K562 (cell line): ENCODE measurements around the gene FRMD5. TPM values are rescaled to one million over a fixed set of nuclear protein-coding genes. Genes with fewer than 3 reads are reported as not detected.
A peak's percentile ranks its signal among the peaks of the same experiment; 100 is the strongest.

ENCODE experiments used
- ARNT ChIP-seq, 2 experiments: fragments of 450-650 bp; IDR thresholded peaks; 2 replicates each; pipeline ENCODE4 v1.6.1; 2016; ENCODE audit warnings: mild to moderate bottlenecking in 1 of 2
- BCLAF1 ChIP-seq, 2 experiments: fragments of 450-650 bp in 1 of 2; IDR thresholded peaks; 2 replicates each; pipeline ENCODE4 v1.6.1; 2011 to 2017; ENCODE audit warnings: low read depth in 2 of 2, antibody characterized with exemption in 1 of 2, borderline replicate concordance in 1 of 2, low read length in 1 of 2, mild to moderate bottlenecking in 1 of 2, mixed read lengths in 1 of 2; ENCODE audit not compliant: control insufficient read depth in 1 of 2
- BMI1 ChIP-seq: fragments of 150-350 bp; IDR thresholded peaks from 2 replicates; pipeline ENCODE4 v1.6.1; 2014; ENCODE audit warnings: low read length
- CBX5 ChIP-seq: IDR thresholded peaks from 2 replicates; pipeline ENCODE4 v1.6.1; 2014; ENCODE audit warnings: low read depth, borderline replicate concordance
- EP400 ChIP-seq: fragments of 450-650 bp; IDR thresholded peaks from 2 replicates; pipeline ENCODE4 v1.6.1; 2017; ENCODE audit warnings: antibody characterized with exemption, mild to moderate bottlenecking, moderate library complexity
- NR3C1 ChIP-seq: sonication (generic); formaldehyde crosslinking; IDR thresholded peaks from 2 replicates; pipeline ENCODE4 v1.8.1; 2022; ENCODE audit warnings: missing genetic modification reagents
- PTBP1 ChIP-seq: fragments of 200-400 bp; formaldehyde crosslinking; IDR thresholded peaks from 2 replicates; pipeline ENCODE4 v1.6.1; 2017; ENCODE audit warnings: low read depth, low read length
- SPI1 ChIP-seq: IDR thresholded peaks from 2 replicates; pipeline ENCODE4 v1.6.1; 2011; ENCODE audit warnings: low read depth, low read length, control low read depth, borderline replicate concordance
- SREBF1 ChIP-seq: fragments of 150-350 bp; IDR thresholded peaks from 2 replicates; pipeline ENCODE4 v1.6.1; 2014; ENCODE audit warnings: antibody characterized with exemption, low read depth, low read length, borderline replicate concordance
- ZC3H8 ChIP-seq: fragments of 450-650 bp; IDR thresholded peaks from 2 replicates; pipeline ENCODE4 v1.6.1; 2017
- ZKSCAN1 ChIP-seq: fragments of 150-350 bp; IDR thresholded peaks from 2 replicates; pipeline ENCODE4 v1.6.1; 2016; ENCODE audit warnings: low read depth, low read length
- ZNF143 ChIP-seq: sonication (generic); formaldehyde crosslinking; IDR thresholded peaks from 2 replicates; pipeline ENCODE4 v1.9.0; 2022; ENCODE audit warnings: mild to moderate bottlenecking, missing genetic modification reagents
- ZNF232 ChIP-seq: sonication (generic); formaldehyde crosslinking; IDR thresholded peaks from 2 replicates; pipeline ENCODE4 v1.8.0; 2022; ENCODE audit warnings: mild to moderate bottlenecking, missing genetic modification reagents
- ZNF583 ChIP-seq: fragments of 250-450 bp; sonication (Bioruptor Pico); IDR thresholded peaks from 2 replicates; pipeline ENCODE4 v1.4.0; 2020
- polyA plus RNA-seq, 8 experiments: library from polyadenylated mRNA; depleted of rRNA in 4 of 8; stranded (reverse) in 5 of 8; unstranded in 3 of 8; fragments of >200 nt; fragmentation: Nextera tagmentation in 2 of 8; fragmentation: Illumina TruSeq in 1 of 8; extraction: Ambion mirVana in 2 of 8; extraction: Trizol in 1 of 8; gene quantifications; 2 replicates each; pipeline versions ENCODE4 v1.2.1 to v1.2.3, GENCODE V29; 2011 to 2014; ENCODE audit warnings: inconsistent platforms in 1 of 8, missing spikeins in 1 of 8
- total RNA-seq, 7 experiments: library from RNA; depleted of rRNA in 6 of 7; stranded (reverse); fragments of >200 nt in 6 of 7; fragmentation: Illumina TruSeq in 2 of 7; extraction: Trizol in 2 of 7; gene quantifications; 2 replicates each; pipeline versions ENCODE4 v1.2.1 to v1.2.3, GENCODE V29; 2011 to 2021; ENCODE audit warnings: low replicate concordance in 1 of 7
- TF ChIP-seq, protein P1 (sequence below): fragments of 450-650 bp; IDR thresholded peaks from 2 replicates; pipeline ENCODE4 v1.6.1; 2017; ENCODE audit warnings: mild to moderate bottlenecking, moderate library complexity
- TF ChIP-seq, protein P2 (sequence below): sonication (generic); formaldehyde crosslinking; IDR thresholded peaks from 2 replicates; pipeline ENCODE4 v1.8.0; 2023; ENCODE audit warnings: mild to moderate bottlenecking, missing genetic modification reagents
- TF ChIP-seq, protein P3 (sequence below): fragments of 250-450 bp; sonication (Bioruptor Pico); IDR thresholded peaks from 2 replicates; pipeline ENCODE4 v1.4.0; 2020; ENCODE audit warnings: borderline replicate concordance

The FRMD5 gene
- total and polyA plus RNA-seq, 9 of the 15 experiments (the other 6 are each of a cell fraction or from before 2014, with no cell fraction given): 0.13 to 0.38 TPM; not detected in 7

- TF ChIP-seq, protein P1, sequence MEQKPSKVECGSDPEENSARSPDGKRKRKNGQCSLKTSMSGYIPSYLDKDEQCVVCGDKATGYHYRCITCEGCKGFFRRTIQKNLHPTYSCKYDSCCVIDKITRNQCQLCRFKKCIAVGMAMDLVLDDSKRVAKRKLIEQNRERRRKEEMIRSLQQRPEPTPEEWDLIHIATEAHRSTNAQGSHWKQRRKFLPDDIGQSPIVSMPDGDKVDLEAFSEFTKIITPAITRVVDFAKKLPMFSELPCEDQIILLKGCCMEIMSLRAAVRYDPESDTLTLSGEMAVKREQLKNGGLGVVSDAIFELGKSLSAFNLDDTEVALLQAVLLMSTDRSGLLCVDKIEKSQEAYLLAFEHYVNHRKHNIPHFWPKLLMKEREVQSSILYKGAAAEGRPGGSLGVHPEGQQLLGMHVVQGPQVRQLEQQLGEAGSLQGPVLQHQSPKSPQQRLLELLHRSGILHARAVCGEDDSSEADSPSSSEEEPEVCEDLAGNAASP: no peak
- no peak for TF ChIP-seq NR3C1 (CRISPR knock-in tag)
- TF ChIP-seq SPI1: 0 out of 2 replicates have a peak, but pooled peaks have one; percentile 19
- TF ChIP-seq, protein P2, sequence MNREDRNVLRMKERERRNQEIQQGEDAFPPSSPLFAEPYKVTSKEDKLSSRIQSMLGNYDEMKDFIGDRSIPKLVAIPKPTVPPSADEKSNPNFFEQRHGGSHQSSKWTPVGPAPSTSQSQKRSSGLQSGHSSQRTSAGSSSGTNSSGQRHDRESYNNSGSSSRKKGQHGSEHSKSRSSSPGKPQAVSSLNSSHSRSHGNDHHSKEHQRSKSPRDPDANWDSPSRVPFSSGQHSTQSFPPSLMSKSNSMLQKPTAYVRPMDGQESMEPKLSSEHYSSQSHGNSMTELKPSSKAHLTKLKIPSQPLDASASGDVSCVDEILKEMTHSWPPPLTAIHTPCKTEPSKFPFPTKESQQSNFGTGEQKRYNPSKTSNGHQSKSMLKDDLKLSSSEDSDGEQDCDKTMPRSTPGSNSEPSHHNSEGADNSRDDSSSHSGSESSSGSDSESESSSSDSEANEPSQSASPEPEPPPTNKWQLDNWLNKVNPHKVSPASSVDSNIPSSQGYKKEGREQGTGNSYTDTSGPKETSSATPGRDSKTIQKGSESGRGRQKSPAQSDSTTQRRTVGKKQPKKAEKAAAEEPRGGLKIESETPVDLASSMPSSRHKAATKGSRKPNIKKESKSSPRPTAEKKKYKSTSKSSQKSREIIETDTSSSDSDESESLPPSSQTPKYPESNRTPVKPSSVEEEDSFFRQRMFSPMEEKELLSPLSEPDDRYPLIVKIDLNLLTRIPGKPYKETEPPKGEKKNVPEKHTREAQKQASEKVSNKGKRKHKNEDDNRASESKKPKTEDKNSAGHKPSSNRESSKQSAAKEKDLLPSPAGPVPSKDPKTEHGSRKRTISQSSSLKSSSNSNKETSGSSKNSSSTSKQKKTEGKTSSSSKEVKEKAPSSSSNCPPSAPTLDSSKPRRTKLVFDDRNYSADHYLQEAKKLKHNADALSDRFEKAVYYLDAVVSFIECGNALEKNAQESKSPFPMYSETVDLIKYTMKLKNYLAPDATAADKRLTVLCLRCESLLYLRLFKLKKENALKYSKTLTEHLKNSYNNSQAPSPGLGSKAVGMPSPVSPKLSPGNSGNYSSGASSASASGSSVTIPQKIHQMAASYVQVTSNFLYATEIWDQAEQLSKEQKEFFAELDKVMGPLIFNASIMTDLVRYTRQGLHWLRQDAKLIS (CRISPR knock-in tag): no peak; the same call in 1 of the 2 replicates
- no peak for TF ChIP-seq SREBF1
- TF ChIP-seq EP400: peak; percentile 88
- no peak for TF ChIP-seq ZNF232 (CRISPR knock-in tag)
- TF ChIP-seq, protein P3, sequence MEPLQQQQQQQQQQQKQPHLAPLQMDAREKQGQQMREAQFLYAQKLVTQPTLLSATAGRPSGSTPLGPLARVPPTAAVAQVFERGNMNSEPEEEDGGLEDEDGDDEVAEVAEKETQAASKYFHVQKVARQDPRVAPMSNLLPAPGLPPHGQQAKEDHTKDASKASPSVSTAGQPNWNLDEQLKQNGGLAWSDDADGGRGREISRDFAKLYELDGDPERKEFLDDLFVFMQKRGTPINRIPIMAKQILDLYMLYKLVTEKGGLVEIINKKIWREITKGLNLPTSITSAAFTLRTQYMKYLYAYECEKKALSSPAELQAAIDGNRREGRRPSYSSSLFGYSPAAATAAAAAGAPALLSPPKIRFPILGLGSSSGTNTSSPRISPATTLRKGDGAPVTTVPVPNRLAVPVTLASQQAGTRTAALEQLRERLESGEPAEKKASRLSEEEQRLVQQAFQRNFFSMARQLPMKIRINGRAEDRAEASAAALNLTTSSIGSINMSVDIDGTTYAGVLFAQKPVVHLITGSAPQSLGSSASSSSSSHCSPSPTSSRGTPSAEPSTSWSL: no peak
- TF ChIP-seq ZNF143 (CRISPR knock-in tag): peak; percentile 71
- no peak for TF ChIP-seq ZNF583
- TF ChIP-seq PTBP1: no peak
- TF ChIP-seq CBX5: no peak
- TF ChIP-seq ZKSCAN1: no peak
- no peak for TF ChIP-seq ZC3H8
- no peak for TF ChIP-seq BCLAF1 (IDR thresholded peaks at IDR 0.05; ENCODE audit: borderline replicate concordance in 1 of 2, control insufficient read depth in 1 of 2, low read depth in 2 of 2, low read length in 1 of 2)
- TF ChIP-seq ARNT (IDR thresholded peaks at IDR 0.05): peak; percentile 36 to 88; a peak in 2 of 4 replicates
- no peak for TF ChIP-seq BMI1
Observed at GRCh38 chr15:43824302-43825246, 370.5 kb downstream of the FRMD5 start, which contains the start of gene MFAP1 (continued).
